ENCODE measurements around the gene NRROS. TPM values are rescaled to one million over a fixed set of nuclear protein-coding genes. Genes with fewer than 3 reads are reported as not detected.
A peak's percentile ranks its signal among the peaks of the same experiment; 100 is the strongest.
"Not testable (repeated sequence)": the region's sequence is repeated elsewhere in the genome, so short reads cannot be mapped to it uniquely, and the experiment has no call there.

The NRROS gene
- total RNA-seq, 4 donors from 2014 or later = 0.18 to 4.8 (median 0.70) TPM; not detected in 1

GRCh38 chr3:196636369-196637349 is 2.8 kb upstream of the NRROS start:
- Histone ChIP-seq H3K27me3 (peaks cover 0 to 26% (median 0%) of the 10 kb centered on the region in 4 donors), H3K9me3 (no peaks in the 10 kb centered on the region), H3K4me1 (peaks cover 5 to 58% (median 13%) of the 10 kb centered on the region in 3 donors), H3K36me3 (no peaks in the 10 kb centered on the region), H3K4me3 (no peak overlapping the region), H3K27ac (peak overlapping the region in 1 of 4 donors; percentile 59)
- intact Hi-C loops (cut with DNase I) = no loop called here
- TF ChIP-seq POLR2A (IDR thresholded peaks at IDR 0.05) (no peak), CTCF (IDR thresholded peaks at IDR 0.05) (no peak)
- WGBS, 2 donors = 75 to 78% methylated on average over 10 to 19 of the region's 20 CpGs
- DNase-seq = no peak

GRCh38 chr3:196637941-196638340 is 1.6 kb upstream of the NRROS start:
- H3K36me3 ChIP-seq; DNase-seq; H3K27ac ChIP-seq; H3K9me3 ChIP-seq; H3K4me3 ChIP-seq; intact Hi-C loops (cut with DNase I): not testable (repeated sequence)
- H3K4me1 ChIP-seq = peaks cover 3 to 48% (median 11%) of the 10 kb centered on the region in 3 donors
- H3K27me3 ChIP-seq = peaks cover 0 to 26% (median 0%) of the 10 kb centered on the region in 4 donors
- 78 to 90% methylated on average over 4 of the region's 4 CpGs for WGBS, 2 donors

- H3K4me1 ChIP-seq = peaks cover 0 to 38% (median 11%) of the 10 kb centered on the region in 3 donors
- intact Hi-C loops (cut with DNase I) = no loop called here
- peaks cover 0 to 26% (median 0%) of the 10 kb centered on the region in 4 donors for H3K27me3 ChIP-seq
- H3K27ac ChIP-seq = peak overlapping the region; percentile 62 to 87 (median 84)
- 17 to 19% methylated on average over 9 to 12 of the region's 19 CpGs for WGBS, 2 donors
- H3K9me3 ChIP-seq = no peaks in the 10 kb centered on the region
- TF ChIP-seq CTCF (IDR thresholded peaks at IDR 0.05) (no peak), POLR2A (IDR thresholded peaks at IDR 0.05) (no peak)
- peak overlapping the region; percentile 35 to 71 (median 59) for H3K4me3 ChIP-seq
- H3K36me3 ChIP-seq = no peaks in the 10 kb centered on the region
- DNase-seq = no peak
Measured at GRCh38 chr3:196638861-196639482, 522 bp upstream of the NRROS start.

- Histone ChIP-seq H3K36me3 (no peaks in the 10 kb centered on the region), H3K27me3 (peaks cover 0 to 26% (median 0%) of the 10 kb centered on the region in 4 donors), H3K27ac (peak overlapping the region; percentile 33 to 87 (median 84)), H3K4me3 (peak overlapping the region; percentile 35 to 71 (median 59)), H3K9me3 (no peaks in the 10 kb centered on the region), H3K4me1 (peaks cover 0 to 35% (median 11%) of the 10 kb centered on the region in 3 donors)
- 47% methylated on average over 10 of the region's 24 CpGs; no CpG with 5 or more reads in 1 of the 2 donors for WGBS, 2 donors
- DNase-seq = no peak
- intact Hi-C loops (cut with DNase I) = no loop called here
- TF ChIP-seq CTCF (IDR thresholded peaks at IDR 0.05) = no peak
- TF ChIP-seq POLR2A (IDR thresholded peaks at IDR 0.05) = no peak
Measured at GRCh38 chr3:196640297-196641018, 964 bp downstream of the NRROS start.

- TF ChIP-seq POLR2A (IDR thresholded peaks at IDR 0.05) (no peak), CTCF (IDR thresholded peaks at IDR 0.05) (no peak)
- H3K36me3 ChIP-seq = no peaks in the 10 kb centered on the region
- no peaks in the 10 kb centered on the region for H3K9me3 ChIP-seq
- peak overlapping the region in 3 of 4 donors; percentile 42 to 59 (median 59) for H3K4me3 ChIP-seq
- intact Hi-C loops (cut with DNase I) = no loop called here
- 51 to 73% methylated on average over 7 to 9 of the region's 9 CpGs for WGBS, 2 donors
- H3K27me3 ChIP-seq = peaks cover 0 to 26% (median 0%) of the 10 kb centered on the region in 4 donors
- DNase-seq = no peak
- peaks cover 0 to 35% (median 11%) of the 10 kb centered on the region in 3 donors for H3K4me1 ChIP-seq
- H3K27ac ChIP-seq = peak overlapping the region in 3 of 4 donors; percentile 7 to 87 (median 80)
Measured at GRCh38 chr3:196641333-196642054, 2.0 kb downstream of the NRROS start.

All from esophagus squamous epithelium (tissue), 5 donors.